Retinal pigment epithelial cell (primary cell): ENCODE measurements around the gene RPS19BP1.

ENCODE experiments used
- DNase-seq: peaks from one replicate; pipeline ENCODE4 v3.0.0-alpha.2; 2010; ENCODE audit warnings: low read depth
- H3K4me3 ChIP-seq: 2 replicates; pipeline ENCODE4 v1.5.1; 2011; ENCODE audit warnings: mild to moderate bottlenecking, low read length, control low read depth, moderate library complexity
- TF ChIP-seq, protein P1 (sequence below): conservative IDR thresholded peaks from 2 replicates; pipeline ENCODE4 v1.5.1; 2011; ENCODE audit warnings: low read depth, low read length, control low read depth, inconsistent platforms

The RPS19BP1 gene

GRCh38 chr22:39528681-39529486 lies 3.7 kb downstream of the RPS19BP1 start:
- peak overlapping the region; percentile 11 for H3K4me3 ChIP-seq
- TF ChIP-seq, protein P1, sequence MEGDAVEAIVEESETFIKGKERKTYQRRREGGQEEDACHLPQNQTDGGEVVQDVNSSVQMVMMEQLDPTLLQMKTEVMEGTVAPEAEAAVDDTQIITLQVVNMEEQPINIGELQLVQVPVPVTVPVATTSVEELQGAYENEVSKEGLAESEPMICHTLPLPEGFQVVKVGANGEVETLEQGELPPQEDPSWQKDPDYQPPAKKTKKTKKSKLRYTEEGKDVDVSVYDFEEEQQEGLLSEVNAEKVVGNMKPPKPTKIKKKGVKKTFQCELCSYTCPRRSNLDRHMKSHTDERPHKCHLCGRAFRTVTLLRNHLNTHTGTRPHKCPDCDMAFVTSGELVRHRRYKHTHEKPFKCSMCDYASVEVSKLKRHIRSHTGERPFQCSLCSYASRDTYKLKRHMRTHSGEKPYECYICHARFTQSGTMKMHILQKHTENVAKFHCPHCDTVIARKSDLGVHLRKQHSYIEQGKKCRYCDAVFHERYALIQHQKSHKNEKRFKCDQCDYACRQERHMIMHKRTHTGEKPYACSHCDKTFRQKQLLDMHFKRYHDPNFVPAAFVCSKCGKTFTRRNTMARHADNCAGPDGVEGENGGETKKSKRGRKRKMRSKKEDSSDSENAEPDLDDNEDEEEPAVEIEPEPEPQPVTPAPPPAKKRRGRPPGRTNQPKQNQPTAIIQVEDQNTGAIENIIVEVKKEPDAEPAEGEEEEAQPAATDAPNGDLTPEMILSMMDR = peak; percentile 99
- DNase-seq = peak; percentile 70

DNA sequence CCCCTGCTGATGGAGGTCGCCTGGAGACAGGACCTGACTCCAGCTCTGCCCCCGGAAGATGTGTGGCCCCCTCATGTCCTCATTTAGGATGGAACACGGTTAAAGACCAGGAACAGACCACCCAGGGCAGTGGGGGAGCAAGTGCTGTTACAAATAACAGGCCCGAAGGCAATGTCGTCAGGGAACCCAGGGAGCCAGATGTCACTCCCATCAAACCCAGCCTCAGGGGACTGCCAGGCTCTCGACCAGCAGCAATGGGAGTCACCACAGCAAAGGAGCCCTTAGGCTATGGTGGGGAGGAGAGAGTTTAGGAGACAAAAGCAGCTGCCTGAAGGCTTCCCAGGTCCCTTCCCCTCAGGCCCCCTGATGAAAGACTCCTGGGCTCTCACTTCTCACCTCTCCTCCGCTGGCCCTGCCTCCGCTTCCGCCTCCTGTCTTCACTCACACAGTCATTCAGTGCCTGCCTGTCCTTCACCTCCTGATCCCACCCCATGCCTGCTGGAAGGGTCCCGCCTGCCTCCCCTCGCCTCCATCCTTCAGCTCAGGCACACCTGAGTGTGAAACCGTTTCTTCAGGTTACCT lies 4.4 kb downstream of the RPS19BP1 start:
- no peak overlapping the region for H3K4me3 ChIP-seq
- DNase-seq = no peak
- TF ChIP-seq, protein P1 = no peak

DNA sequence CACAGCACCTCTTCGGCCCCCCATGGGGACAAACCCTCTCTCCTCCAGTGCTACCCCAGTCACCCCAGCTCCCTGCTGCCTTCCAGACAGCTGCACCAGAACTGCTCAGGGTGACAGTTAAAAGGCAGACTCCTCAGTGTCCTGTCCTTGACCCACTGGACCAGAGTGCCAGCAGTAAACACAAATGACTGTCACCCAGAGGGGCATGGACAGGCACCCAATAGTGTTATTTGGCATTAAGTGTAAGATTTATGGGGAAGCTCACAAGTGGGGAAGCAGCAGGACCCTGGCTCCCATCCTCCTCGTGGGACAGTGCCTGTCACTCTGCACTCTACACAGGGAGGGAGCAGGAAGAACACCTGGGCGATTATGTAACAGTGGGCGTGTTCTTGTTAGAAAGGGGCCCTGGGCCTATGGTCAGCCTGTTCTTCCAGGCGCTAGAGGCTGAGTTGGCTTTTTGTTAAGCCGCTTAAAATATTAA lies 5.0 kb downstream of the RPS19BP1 start:
- TF ChIP-seq, protein P1 = no peak
- DNase-seq = peak; percentile 74
- no peak overlapping the region for H3K4me3 ChIP-seq

DNA sequence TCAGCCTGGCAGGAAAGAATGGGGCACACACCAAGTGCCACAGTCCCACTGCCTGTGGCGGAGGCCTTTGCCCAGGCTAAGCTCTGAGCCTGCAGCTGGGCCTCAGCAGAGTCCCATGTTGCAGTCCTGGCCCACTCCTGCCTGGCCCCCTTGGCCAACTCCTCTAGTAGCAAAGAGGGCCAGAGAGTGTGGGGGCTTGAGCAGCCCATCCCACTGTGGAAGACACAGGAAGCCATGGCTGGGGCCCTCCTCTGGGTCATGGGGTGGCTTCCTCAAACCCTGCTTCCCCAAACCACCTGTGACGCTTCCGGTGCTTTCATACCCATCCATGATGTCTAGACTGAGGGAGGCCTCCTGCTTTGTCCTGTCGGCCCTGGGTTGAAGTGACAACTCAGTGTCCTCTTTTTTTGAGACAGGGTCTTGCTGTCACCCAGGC lies 5.8 kb downstream of the RPS19BP1 start:
- H3K4me3 ChIP-seq = no peak overlapping the region
- TF ChIP-seq, protein P1 = no peak
- no peak for DNase-seq

GRCh38 chr22:39525658-39525975 lies 6.9 kb downstream of the RPS19BP1 start:
- H3K4me3 ChIP-seq = no peak overlapping the region
- DNase-seq = no peak
- TF ChIP-seq, protein P1 = no peak

DNA sequence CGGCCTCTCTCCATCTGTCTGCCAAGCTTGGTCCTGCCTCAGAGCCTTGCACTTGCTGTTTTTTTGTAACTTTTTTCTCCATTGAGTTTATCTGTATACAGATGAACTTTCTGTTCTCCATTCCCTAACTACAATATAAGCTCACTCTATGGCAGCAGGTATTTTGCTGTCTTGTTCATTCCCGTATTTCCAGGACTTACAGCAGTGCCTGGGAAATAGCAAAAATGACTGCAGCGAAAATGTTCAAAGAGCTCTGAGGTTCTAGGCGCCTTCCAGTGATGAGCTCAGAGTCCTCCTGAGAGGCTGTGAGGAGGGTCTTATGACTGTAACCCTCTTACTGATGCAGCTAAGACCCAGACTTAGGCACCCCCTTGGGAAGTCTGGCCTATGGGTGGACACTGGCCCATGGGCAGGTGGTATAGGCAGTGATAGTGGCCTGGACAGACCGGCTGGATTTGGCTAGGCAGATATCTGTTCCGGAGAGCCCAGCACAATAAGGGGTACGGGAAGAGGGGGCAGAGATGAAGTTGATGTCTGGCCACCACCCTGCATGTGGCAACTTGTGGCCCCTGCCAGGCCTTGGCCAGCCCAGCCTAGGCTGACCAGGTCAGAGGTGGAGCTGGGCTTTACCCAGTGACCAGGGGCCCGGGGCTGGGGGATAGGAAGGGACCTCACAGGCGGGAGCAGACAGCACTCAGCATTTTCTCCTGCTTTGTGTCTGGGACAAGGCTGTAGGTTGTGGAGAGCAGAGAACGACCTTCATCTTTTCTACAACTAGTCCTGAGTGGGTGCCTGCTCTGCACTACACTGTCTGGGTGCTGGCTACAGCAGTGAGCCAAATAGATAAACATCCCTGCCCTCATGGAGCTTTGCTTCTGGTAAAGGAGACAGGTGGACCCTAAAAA lies 7.5 kb downstream of the RPS19BP1 start:
- DNase-seq = no peak
- no peak overlapping the region for H3K4me3 ChIP-seq
- TF ChIP-seq, protein P1 = no peak
